Astrocyte (in vitro differentiated cells and primary cell): Measurements from ENCODE around the gene SBK3.

Source experiments
- EZH2 ChIP-seq: IDR thresholded peaks from 2 replicates; pipeline ENCODE4 v1.6.1; 2012; ENCODE audit warnings: mild to moderate bottlenecking, low read length, inconsistent platforms; ENCODE audit not compliant: insufficient read depth
- TF ChIP-seq, protein P1 (sequence below): IDR thresholded peaks from 2 replicates; pipeline ENCODE4 v1.5.1; 2011; ENCODE audit warnings: low read depth, mild to moderate bottlenecking, inconsistent platforms, low read length, moderate library complexity; ENCODE audit not compliant: insufficient read depth

DNA sequence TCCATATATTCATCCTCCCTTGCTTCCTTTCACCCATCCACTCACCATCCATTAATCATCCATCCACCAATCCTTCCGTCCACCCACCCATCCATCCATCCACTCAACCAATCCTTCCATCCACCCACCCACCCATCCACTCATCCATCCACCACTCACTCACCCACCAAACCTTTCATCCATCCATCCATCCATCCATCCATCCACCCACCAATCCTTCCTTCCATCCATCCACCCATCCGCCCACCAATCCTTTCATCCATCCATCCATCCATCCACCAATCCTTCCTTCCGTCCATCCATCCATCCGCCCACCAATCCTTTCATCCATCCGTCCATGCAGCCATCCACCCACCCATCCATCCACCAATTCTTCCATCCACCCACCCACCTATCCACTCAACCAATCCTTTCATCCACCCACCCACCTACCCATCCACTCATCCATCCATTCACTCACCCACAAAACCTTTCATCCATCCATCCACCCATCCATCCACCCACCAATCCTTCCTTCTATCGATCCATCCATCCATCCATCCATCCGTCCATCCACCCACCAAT lies 3.0 kb downstream of the SBK3 start:
- TF ChIP-seq EZH2 = no peak
- TF ChIP-seq, protein P1, sequence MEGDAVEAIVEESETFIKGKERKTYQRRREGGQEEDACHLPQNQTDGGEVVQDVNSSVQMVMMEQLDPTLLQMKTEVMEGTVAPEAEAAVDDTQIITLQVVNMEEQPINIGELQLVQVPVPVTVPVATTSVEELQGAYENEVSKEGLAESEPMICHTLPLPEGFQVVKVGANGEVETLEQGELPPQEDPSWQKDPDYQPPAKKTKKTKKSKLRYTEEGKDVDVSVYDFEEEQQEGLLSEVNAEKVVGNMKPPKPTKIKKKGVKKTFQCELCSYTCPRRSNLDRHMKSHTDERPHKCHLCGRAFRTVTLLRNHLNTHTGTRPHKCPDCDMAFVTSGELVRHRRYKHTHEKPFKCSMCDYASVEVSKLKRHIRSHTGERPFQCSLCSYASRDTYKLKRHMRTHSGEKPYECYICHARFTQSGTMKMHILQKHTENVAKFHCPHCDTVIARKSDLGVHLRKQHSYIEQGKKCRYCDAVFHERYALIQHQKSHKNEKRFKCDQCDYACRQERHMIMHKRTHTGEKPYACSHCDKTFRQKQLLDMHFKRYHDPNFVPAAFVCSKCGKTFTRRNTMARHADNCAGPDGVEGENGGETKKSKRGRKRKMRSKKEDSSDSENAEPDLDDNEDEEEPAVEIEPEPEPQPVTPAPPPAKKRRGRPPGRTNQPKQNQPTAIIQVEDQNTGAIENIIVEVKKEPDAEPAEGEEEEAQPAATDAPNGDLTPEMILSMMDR = no peak
